RWPE1 (cell line): ENCODE measurements around the gene COL19A1.

ENCODE experiments used
- CTCF ChIA-PET: fragments of 350-600 bp; sonication (Branson Sonifier 250); formaldehyde crosslinking; extraction: SDS; loops from one replicate; lab custom pipeline; 2021; lab: Yijun Ruan, JAX
- POLR2A ChIA-PET: fragments of 400-600 bp; formaldehyde crosslinking; extraction: SDS; loops from one replicate; lab custom pipeline; 2020; ENCODE audit warnings: antibody characterized with exemption; ENCODE audit not compliant: low non-redundant PET; lab: Yijun Ruan, JAX
- DNase-seq: peaks from one replicate; pipeline ENCODE4 v3.0.0; 2012; ENCODE audit warnings: low spot score
- H3K27ac ChIP-seq: fragments of 450-650 bp; 2 replicates; pipeline ENCODE4 v1.5.1; 2017
- CTCF ChIP-seq: fragments of 450-650 bp; conservative IDR thresholded peaks from 2 replicates; pipeline ENCODE4 v1.5.1; 2017; ENCODE audit warnings: low read depth, mild to moderate bottlenecking

Gene COL19A1

GRCh38 chr6:70222439-70222749, 356.0 kb downstream of the COL19A1 start:
- TF ChIP-seq CTCF = no peak
- H3K27ac ChIP-seq = no peak overlapping the region
- CTCF ChIA-PET = interaction anchor here (1.8 kb wide), 1 partner anchor 734 kb away, joined by 17 read pairs; the partner anchor contains the start of gene B3GAT2
- no peak for DNase-seq
- POLR2A ChIA-PET = interaction anchor here (0.7 kb wide), 1 partner anchor 733 kb away, joined by 3 read pairs; no protein-coding TSS in a partner anchor

- no peak for TF ChIP-seq CTCF
- CTCF ChIA-PET = no interaction called here
- DNase-seq = no peak
- POLR2A ChIA-PET = no interaction called here
- no peak overlapping the region for H3K27ac ChIP-seq
These were observed 358.7 kb downstream of the COL19A1 start for GRCh38 chr6:70225055-70225454.

GRCh38 chr6:70231311-70231710, 365.0 kb downstream of the COL19A1 start:
- no peak for DNase-seq
- ChIA-PET CTCF (interaction anchor here (3.4 kb wide), 1 partner anchor 10 kb away, joined by 19 read pairs; no protein-coding TSS in a partner anchor), POLR2A (no interaction called here)
- H3K27ac ChIP-seq = no peak overlapping the region
- TF ChIP-seq CTCF = no peak

DNA sequence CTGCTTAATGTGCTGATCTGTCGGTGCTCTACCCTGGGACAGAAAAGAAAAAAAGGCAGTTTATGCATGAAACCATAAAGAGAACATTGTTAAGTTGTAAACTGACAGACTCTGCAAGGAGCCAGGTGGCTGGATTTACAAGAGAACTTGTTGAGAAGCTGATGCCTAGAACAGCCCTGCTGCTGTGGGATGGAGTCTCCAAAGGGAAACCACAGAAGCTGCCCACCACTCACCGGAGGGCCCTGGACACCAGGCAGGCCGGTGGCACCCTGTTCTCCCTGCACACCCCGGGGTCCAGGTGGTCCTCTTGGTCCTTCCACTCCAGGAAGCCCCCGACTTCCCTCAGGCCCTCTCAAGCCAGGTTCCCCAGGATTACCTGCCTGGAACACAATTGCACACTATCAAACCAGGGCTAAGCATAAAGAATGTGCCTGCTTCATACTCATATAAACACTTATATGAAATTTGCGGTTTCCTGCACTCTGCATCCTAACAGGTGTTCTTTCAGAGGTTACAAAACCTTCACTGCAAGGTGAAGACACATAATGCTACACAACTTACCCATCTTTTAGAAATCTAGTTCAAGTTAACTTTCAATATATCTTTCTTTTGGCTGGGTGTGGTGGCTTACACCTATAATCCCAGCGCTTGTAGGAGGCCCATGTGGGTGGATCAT, 368.3 kb downstream of the COL19A1 start:
- POLR2A ChIA-PET = no interaction called here
- H3K27ac ChIP-seq = no peak overlapping the region
- no peak for DNase-seq
- TF ChIP-seq CTCF = no peak
- CTCF ChIA-PET = interaction anchor here (0.7 kb wide), 2 partner anchors 194 to 576 kb away, joined by 3 to 6 read pairs; no protein-coding TSS in a partner anchor

DNA sequence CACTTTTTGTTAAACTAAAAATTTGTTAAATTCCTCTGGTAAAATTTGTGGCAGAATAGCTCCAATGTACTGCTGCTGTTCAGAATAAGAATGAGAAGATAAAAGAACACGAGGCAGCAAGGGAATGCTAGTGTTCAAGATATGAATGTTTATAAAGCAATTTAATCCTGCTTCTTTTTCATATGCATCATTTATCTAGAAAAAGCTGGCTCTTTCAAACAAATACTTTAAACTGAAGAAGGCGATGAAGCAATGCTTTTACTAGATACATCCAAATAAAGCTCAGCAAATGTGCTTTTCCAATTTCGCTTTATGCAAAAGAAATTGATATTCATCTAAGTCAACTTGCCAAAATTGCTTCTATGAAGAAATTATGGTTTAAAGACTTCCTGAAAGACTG, 370.0 kb downstream of the COL19A1 start:
- no peak overlapping the region for H3K27ac ChIP-seq
- POLR2A ChIA-PET = no interaction called here
- DNase-seq = no peak
- CTCF ChIA-PET = interaction anchor here (0.7 kb wide), 1 partner anchor 270 kb away, joined by 4 read pairs; no protein-coding TSS in a partner anchor
- TF ChIP-seq CTCF = no peak

DNA sequence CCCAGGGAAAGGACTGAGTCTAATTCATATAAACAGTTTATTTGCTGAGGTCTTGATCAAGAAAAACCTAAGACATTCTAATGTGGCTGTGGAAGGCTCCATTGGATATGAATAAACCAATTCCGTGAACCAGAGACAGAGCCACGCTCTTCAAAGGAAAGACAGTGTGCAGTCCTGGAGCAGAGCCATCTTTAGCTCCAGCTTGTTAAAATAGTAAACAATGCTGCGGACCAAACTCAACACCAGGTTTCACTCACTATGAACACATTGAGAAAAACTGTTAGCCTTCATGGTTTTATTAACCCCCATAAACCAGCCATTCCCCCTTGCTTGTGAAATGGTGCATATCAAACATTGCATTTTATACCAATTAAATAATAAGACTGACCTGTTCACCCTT, 374.7 kb downstream of the COL19A1 start:
- POLR2A ChIA-PET = no interaction called here
- H3K27ac ChIP-seq = no peak overlapping the region
- DNase-seq = no peak
- no peak for TF ChIP-seq CTCF
- CTCF ChIA-PET = interaction anchor here (1.0 kb wide), 1 partner anchor 20 kb away, joined by 6 read pairs; no protein-coding TSS in a partner anchor
